Measurements from ENCODE around the gene TNFRSF11A.

DNA sequence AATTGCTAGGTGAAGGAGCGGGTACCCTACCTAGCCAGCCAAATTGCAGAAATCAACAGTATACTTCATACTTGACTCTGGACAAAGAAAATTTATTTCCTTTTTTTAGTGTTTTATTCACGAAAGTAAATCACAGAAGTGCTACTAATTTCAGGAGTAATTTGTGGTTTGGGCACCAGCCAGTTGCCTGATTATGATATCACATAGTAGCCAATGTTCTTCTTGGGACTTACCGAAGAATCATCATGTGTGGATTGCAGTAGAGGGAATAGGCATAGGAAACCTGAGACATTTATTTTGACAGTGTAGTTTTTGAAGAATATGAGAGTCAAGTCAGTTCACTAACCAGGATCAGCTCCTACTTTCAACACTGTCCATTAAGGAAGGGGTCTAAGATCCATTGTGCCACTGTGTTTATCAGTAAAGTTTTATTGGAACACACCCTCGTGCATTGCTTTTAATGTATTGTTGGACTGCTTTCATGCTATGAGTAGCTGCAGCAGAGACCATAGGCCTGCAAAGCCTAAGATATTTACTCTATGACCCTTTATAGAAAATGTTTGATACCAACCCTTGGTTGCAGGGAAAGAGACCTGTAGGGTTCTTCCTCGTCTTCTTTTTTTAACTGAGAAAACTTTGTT lies 32.1 kb downstream of the TNFRSF11A start:
- TF ChIP-seq CTCF (IDR thresholded peaks at IDR 0.05; ENCODE audit: poor library complexity), result no peak
- TF ChIP-seq EZH2phosphoT487 (IDR thresholded peaks at IDR 0.05; ENCODE audit: low read depth, severe bottlenecking, unreplicated experiment), result no peak

All from hepatocyte (in vitro differentiated cells).